Progenitor cell of endocrine pancreas (in vitro differentiated cells): ENCODE results near the gene PAQR5. TPM values are rescaled to one million over a fixed set of nuclear protein-coding genes. Genes with fewer than 3 reads are reported as not detected.

Experiments used
- DNase-seq: peaks from one replicate; pipeline ENCODE4 v3.0.0; 2021; ENCODE audit warnings: low spot score; ENCODE audit not compliant: unreplicated experiment
- H3K27ac Mint-ChIP-seq: 2 replicates; pipeline ENCODE4 v1.8.0; 2021; ENCODE audit warnings: mild to moderate bottlenecking, moderate library complexity, mixed read lengths
- H3K27me3 Mint-ChIP-seq: 2 replicates; pipeline ENCODE4 v1.8.0; 2021; ENCODE audit warnings: mixed read lengths
- H3K36me3 Mint-ChIP-seq: 2 replicates; pipeline ENCODE4 v1.8.0; 2022; ENCODE audit warnings: mixed read lengths; ENCODE audit not compliant: insufficient read depth
- H3K4me1 Mint-ChIP-seq: 2 replicates; pipeline ENCODE4 v1.8.0; 2021; ENCODE audit warnings: low read depth, mixed read lengths
- H3K4me3 Mint-ChIP-seq: 2 replicates; pipeline ENCODE4 v1.8.0; 2021; ENCODE audit warnings: low read depth, mild to moderate bottlenecking, moderate library complexity, mixed read lengths
- H3K9me3 Mint-ChIP-seq: 2 replicates; pipeline ENCODE4 v1.8.0; 2021; ENCODE audit warnings: low read depth, mixed read lengths
- total RNA-seq: library from RNA; stranded (reverse); gene quantifications from 2 replicates; pipeline ENCODE4 v1.2.1, GENCODE V29; 2021
- TF ChIP-seq, protein P1 (sequence below): fragments of 200-600 bp; sonication (generic); IDR thresholded peaks from one replicate; pipeline ENCODE4 v1.5.0; 2021; ENCODE audit warnings: antibody characterized with exemption, mild to moderate bottlenecking; ENCODE audit not compliant: unreplicated experiment

The PAQR5 gene
- total RNA-seq, 1 donor from 2014 or later = 14.6 TPM

DNA sequence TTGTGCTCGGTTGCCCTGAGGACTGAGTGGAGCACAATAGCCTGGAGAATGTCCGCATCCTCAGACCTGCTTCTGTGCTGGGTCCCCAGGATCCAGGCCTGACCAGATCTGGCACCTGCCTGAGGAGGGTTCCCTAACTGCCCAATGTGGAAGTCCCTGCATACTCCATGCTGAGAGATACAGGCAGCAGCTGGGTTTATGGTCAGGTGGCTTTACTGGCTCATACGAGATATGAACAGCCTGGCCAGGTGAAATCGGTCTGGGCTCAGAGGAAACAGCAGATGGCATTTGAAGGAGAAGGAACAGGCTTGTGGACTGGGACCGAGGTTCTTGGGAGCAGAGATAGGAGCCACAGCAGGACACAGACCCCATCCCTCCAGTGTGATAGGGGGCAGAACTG lies 97.3 kb downstream of the PAQR5 start:
- Mint-ChIP-seq H3K27me3 (peaks cover 3% of the 10 kb centered on the region), H3K4me1 (peaks cover 9% of the 10 kb centered on the region), H3K4me3 (no peak overlapping the region), H3K27ac (no peak overlapping the region), H3K9me3 (no peaks in the 10 kb centered on the region), H3K36me3 (peaks cover 6% of the 10 kb centered on the region)
- TF ChIP-seq, protein P1, sequence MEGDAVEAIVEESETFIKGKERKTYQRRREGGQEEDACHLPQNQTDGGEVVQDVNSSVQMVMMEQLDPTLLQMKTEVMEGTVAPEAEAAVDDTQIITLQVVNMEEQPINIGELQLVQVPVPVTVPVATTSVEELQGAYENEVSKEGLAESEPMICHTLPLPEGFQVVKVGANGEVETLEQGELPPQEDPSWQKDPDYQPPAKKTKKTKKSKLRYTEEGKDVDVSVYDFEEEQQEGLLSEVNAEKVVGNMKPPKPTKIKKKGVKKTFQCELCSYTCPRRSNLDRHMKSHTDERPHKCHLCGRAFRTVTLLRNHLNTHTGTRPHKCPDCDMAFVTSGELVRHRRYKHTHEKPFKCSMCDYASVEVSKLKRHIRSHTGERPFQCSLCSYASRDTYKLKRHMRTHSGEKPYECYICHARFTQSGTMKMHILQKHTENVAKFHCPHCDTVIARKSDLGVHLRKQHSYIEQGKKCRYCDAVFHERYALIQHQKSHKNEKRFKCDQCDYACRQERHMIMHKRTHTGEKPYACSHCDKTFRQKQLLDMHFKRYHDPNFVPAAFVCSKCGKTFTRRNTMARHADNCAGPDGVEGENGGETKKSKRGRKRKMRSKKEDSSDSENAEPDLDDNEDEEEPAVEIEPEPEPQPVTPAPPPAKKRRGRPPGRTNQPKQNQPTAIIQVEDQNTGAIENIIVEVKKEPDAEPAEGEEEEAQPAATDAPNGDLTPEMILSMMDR = no peak
- no peak for DNase-seq

DNA sequence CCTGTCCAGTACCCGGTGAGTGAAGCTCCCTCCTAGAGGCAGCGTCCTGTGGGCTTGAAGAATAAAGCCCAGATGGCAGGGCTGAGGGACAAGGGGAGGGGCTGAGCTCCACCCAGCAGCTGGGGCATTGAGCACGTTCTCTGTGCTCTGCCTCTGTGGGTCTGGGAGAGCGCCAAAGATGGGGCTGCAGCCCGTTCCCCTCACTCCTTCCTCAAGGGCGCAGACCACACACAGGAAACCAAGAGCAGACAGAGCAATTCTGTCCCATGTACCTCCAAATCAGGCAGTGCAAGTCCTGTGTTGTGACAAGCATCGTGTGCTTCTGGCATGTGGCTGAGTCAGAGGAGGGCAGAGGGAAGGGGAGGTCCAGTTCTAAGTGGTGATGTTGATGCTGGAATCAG lies 99.8 kb downstream of the PAQR5 start:
- peaks cover 3% of the 10 kb centered on the region for H3K27me3 Mint-ChIP-seq
- TF ChIP-seq, protein P1 = no peak

DNA sequence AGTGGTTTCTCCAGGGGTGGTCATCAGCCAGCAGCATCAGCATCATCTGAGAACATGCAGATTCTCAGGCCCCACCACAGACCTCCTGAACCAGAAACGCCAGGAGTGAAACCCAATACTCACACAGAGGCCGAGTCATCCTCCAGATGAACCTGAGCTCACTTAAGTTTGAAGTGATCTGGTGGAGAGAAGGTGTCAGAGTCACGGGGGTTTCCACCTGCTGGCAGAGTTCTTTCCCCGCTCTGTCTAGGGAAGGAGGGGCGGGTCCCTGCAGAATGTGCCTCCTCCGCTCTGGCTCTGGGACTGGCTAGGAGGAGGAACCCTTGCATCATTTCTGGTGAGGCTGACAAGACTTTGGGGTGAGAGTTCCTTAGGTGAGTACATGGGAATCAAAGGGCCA lies 102.1 kb downstream of the PAQR5 start:
- Mint-ChIP-seq H3K9me3 (no peaks in the 10 kb centered on the region), H3K27ac (no peak overlapping the region), H3K36me3 (peaks cover 8% of the 10 kb centered on the region), H3K4me1 (no peaks in the 10 kb centered on the region), H3K4me3 (no peak overlapping the region), H3K27me3 (peaks cover 3% of the 10 kb centered on the region)
- TF ChIP-seq, protein P1 = no peak
- no peak for DNase-seq

More for the DNA sequence above, 99.8 kb downstream of the PAQR5 start:
- Mint-ChIP-seq H3K4me3 (no peak overlapping the region), H3K4me1 (peaks cover 8% of the 10 kb centered on the region), H3K36me3 (peaks cover 6% of the 10 kb centered on the region), H3K9me3 (no peaks in the 10 kb centered on the region), H3K27ac (no peak overlapping the region)
- no peak for DNase-seq

DNA sequence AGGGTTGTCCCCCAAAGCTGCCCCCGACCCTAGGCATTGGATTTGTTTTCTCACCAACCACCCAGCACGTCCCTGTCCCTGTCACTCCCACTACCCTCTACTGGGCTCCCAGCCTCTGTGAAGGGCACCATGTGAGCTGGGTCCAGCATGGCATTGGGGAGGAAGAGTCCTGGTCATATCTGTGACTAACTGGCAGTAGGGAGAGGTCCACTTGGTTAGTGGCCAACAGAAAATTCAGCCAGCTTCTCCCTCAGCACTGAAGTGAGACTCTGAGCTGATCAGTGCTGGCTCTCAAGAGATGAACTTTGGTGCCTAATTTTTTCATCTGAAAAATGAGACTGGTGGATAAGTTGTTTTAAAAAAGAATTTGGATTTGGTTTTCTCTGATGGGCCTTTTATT lies 104.1 kb downstream of the PAQR5 start:
- no peak for DNase-seq
- Mint-ChIP-seq H3K36me3 (peaks cover 8% of the 10 kb centered on the region), H3K4me1 (no peaks in the 10 kb centered on the region), H3K9me3 (no peaks in the 10 kb centered on the region), H3K27me3 (no peaks in the 10 kb centered on the region), H3K27ac (no peak overlapping the region), H3K4me3 (no peak overlapping the region)
- TF ChIP-seq, protein P1 = no peak

DNA sequence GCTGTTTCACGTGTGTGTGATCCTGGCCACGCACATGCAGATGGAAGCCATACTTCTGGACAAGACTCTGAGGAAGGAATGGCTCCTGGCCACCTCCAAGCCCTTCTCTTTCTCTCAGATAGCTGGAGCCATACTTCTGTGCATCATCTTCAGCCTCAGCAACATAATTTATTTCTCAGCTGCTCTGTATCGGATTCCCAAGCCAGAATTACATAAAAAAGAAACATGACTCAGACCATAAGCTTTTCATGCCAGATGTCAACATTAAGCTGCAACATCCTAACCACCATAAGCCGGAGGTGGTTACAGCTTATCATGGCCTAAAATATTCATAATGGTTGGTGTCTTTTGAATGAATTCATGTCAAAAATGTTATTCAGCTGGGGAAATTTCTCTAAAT lies 104.9 kb downstream of the PAQR5 start:
- Mint-ChIP-seq H3K27me3 (no peaks in the 10 kb centered on the region), H3K27ac (no peak overlapping the region), H3K4me1 (no peaks in the 10 kb centered on the region), H3K36me3 (peaks cover 8% of the 10 kb centered on the region), H3K9me3 (no peaks in the 10 kb centered on the region), H3K4me3 (no peak overlapping the region)
- TF ChIP-seq, protein P1 = no peak
- no peak for DNase-seq
